ENCODE data around the gene CYP26B1. TPM values are rescaled to one million over a fixed set of nuclear protein-coding genes. Genes with fewer than 3 reads are reported as not detected.
"Not testable (repeated sequence)": the region's sequence is repeated elsewhere in the genome, so short reads cannot be mapped to it uniquely, and the experiment has no call there.

The CYP26B1 gene
- polyA plus RNA-seq, 10 donors: 11.8 to 17.4 (median 14.3) TPM

GRCh38 chr2:72112401-72112800 lies 35.3 kb downstream of the CYP26B1 start:
- DNase-seq: peak in 1 of 3 donors; percentile 33

DNA sequence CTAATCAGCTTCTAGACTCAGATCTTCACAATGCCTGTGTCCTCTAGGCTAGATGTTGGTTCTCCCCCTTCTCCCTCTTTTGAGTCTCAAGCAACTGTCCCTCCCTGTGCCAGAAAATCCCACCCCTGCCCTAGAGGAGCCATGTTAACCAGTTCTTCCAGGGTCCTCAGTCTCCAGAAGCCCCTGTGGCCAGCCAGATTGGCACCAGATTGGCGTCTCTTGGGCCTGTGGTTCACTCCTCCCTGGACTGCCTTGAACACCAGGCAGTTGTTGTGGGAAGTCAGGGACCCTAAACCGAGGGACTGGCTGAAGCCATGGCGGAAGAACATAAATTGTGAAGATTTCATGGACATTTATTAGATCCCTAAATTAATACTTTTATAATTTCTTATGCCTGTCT lies 36.6 kb downstream of the CYP26B1 start:
- DNase-seq: no peak

GRCh38 chr2:72109904-72110303 lies 37.8 kb downstream of the CYP26B1 start:
- DNase-seq: no peak

GRCh38 chr2:72109291-72109690 lies 38.4 kb downstream of the CYP26B1 start:
- DNase-seq: no peak

DNA sequence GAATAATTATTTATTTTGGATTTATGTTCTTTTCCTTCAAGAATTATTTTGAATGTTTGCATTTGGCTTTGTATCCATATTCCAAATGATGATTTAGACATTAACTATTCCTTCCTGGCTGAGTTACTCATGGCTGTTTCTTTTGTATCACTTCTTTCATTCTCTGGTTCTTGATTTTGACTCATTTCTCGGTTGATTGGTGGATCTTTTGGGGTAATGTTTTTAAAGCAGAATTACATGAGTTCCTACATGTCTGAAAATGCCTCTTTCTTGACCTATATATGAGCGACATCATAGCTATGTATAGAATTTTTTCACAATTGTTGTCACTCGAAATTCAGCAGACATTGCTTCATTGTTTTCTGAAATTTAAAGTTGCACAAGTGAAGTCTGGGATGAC lies 39.5 kb downstream of the CYP26B1 start:
- peak in 1 of 3 donors; percentile 45 for DNase-seq

DNA sequence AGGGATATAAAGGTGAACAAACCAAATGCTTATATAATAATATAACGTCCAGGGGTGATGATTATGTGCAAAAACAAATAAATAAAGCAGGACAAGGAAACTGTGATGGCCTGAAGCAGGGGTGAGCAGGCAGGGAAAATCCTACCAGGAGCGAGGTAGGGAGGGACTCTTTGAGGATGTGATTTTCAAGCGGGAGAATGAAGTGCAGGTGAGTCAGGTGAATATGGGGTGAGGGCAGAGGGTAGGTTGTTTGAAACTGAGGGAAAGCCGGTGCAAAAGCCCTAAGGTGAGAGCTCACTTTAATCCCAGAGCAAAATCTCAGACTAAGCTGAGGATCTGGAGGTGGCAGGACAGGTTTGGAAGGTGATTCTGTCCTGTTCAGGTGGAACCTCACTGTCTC lies 40.7 kb downstream of the CYP26B1 start:
- no peak for DNase-seq

DNA sequence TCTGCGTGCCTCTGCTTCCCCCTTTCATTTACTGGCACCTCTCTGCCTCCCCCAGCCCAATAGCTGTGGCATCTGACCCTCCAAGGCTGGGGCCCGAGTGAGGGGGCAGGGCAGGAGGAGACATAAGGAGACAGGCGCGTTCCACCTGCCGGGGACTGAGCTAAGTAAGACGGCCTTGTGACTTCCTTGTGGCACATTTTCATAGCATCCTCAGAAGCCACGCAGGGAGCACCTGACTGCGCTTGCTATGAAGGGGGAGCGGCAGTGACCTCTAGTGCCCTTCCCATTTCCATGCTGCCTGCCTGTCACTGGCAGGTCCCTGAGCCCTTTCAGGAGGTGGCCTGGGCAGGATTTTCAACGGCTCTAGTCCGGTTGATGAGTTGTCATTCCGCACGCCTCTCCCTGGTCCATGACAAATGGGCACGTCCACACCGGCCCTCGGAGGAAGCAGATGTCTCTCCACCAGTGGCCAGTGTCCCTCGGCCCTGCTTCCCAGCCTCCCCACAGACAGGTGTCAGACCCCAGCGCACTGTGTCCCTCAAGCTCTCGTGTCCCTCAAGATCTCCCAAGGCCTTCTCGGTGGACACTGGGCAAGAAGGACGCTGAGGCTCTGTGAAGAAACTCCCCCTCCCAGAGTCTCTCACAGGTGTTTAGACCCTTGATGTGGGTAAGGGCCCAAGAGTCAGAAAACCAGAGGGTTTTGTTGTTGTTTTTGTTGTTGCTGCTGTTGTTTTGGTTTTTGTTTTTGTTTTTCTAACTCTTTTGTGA lies 42.7 kb downstream of the CYP26B1 start:
- no peak for DNase-seq

GRCh38 chr2:72103690-72104089 lies 44.0 kb downstream of the CYP26B1 start:
- DNase-seq: no peak

- no peak for DNase-seq
Measured at GRCh38 chr2:72103161-72103560, 44.5 kb downstream of the CYP26B1 start.

DNA sequence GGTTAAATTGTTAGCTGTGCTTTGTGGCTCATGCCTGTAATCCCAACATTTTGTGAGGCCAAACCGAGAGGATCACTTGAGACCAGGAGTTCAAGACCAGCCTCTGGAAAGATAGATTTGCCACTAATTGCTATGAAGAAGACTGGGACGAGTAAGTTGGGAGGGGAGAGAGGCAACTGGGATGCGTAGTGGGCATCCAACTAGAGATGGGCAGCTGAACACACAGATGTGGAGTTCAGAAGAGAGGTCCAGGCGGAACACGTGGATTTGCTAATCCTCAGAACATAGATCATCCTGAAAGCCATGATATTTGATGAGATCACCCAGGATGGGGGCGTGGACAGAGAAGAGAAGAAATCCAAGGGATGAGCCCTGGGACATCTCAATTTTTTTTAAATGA lies 48.7 kb downstream of the CYP26B1 start:
- no peak for DNase-seq

- no peak for DNase-seq
Measured at GRCh38 chr2:72097276-72097675, 50.4 kb downstream of the CYP26B1 start.

DNA sequence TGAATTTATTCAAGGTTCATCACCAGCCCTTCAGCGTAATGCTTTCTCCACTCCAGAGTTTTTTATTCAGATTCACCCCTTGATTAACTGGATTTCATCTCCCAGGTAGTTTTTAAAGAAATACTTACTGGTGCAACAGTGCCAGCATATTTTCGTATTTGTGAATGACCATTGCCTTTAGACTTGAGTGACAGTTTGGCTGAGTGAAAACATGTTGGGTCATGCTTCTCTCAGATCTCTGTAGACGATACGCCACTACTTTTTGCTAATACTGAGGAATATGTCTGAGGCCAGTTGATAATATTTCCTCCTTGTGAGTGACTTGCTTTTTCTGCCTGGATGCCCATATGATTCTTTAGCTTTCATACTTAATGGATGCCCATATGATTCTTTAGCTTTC lies 51.5 kb downstream of the CYP26B1 start:
- DNase-seq: no peak

DNA sequence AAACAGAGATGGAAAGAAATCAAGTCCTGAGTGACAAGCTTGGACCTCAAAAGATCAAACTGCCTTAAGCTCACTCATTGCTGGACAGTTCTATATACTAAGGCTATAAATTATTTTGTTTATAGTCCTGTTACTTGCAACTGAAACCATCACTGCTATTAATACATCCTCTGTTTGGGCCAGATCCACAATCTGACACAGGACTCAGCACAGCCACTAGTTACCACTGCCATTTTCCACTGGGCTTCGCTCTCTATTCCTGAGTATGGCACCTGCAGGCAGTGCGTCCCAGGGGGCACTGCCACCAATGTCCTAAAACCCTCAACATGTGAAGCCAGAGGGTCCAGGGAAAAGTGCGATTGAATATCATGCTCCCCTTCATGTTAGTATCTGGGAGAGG lies 52.3 kb downstream of the CYP26B1 start:
- no peak for DNase-seq

DNA sequence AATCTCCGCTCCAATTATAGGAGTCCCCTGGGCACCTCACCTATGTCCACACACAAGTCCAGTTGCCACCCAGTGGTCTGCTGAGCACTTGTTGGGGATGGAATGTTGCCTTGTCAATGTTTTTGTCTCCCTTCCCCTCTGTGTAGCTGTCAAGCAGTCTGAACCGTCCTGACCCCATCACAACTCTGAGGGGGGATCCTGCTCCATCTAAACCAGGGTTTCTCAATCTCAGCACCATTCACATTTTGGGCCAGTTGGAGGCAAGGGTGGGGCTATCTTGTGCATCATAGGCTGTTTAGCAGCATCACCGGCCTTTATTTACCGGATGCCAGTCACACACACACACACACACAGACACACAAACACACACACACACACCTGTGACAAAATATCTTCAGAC lies 53.0 kb downstream of the CYP26B1 start:
- DNase-seq: no peak

GRCh38 chr2:72092111-72092510 lies 55.6 kb downstream of the CYP26B1 start:
- DNase-seq: no peak

- DNase-seq: no peak
Measured at GRCh38 chr2:72090781-72091482, 56.7 kb downstream of the CYP26B1 start.

GRCh38 chr2:72090271-72090720 lies 57.4 kb downstream of the CYP26B1 start:
- DNase-seq: no peak

DNA sequence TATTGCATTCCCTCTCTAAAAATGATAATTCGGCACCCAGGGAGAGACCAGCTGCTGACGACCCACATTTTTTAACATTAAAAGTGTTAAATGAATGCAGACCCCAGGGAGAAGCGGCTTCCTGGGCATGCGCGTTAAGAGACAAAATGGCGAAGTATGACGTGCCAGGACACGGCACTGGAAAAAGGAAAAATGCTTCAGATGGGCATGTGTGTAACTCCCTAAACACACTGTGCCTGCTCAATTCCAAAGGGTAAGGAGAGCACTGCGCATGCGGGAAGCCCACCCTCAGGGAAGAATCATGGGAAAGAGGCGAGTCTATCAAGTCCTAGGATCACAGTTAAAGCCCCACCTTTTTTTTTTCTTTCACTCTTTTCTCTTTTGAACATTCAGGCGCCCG lies 58.1 kb downstream of the CYP26B1 start:
- DNase-seq: no peak

- DNase-seq: no peak
Measured at GRCh38 chr2:72089028-72089427, 58.6 kb downstream of the CYP26B1 start.

- not testable (repeated sequence) for DNase-seq
Measured at GRCh38 chr2:72086871-72087633, 60.6 kb downstream of the CYP26B1 start.

DNA sequence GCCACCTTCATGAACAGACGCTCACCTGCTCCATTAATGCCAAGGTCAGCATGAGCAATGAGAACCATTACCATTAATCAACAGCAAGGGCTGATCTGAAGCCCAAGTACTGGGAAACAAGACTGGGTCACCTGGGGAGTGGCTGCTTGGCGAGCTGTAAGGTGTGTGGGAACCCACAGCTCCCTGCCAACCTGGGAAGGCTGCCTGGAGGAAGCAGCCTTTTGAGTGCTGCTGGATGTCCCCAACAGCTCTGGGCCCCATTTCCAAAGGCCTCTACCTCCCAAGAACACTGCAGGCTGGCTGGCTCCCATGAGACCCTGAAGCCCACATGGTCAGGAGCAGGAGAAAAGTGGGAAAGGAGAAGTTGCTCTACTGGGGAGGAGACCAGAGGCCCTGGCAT lies 62.1 kb downstream of the CYP26B1 start:
- DNase-seq: no peak

GRCh38 chr2:72085036-72085435 lies 62.6 kb downstream of the CYP26B1 start:
- DNase-seq: no peak

GRCh38 chr2:72084584-72084976 lies 63.1 kb downstream of the CYP26B1 start:
- no peak for DNase-seq
